T-helper 17 cell (primary cell): ENCODE measurements around the gene CRIM1. TPM values are rescaled to one million over a fixed set of nuclear protein-coding genes. Genes with fewer than 3 reads are reported as not detected.

Source experiments
- ATAC-seq: fragments of 150-1000 bp; cut with Tn5 transposase; 2 replicates; pipeline ENCODE4 v1.10.0; 2021; ENCODE audit warnings: mild to moderate bottlenecking, moderate library complexity
- DNase-seq, 3 donors: peaks; one replicate each; pipeline versions ENCODE4 v3.0.0 to v3.0.0-alpha.2; 2020 to 2021
- H3K9me3 ChIP-seq: one replicate; pipeline ENCODE4 v1.7.0; 2013; ENCODE audit warnings: low read length, mild to moderate bottlenecking; ENCODE audit not compliant: control insufficient read depth, poor library complexity, severe bottlenecking
- H3K27ac Mint-ChIP-seq: one replicate; pipeline ENCODE4 v1.8.0; 2022; ENCODE audit warnings: mild to moderate bottlenecking, moderate library complexity, mixed read lengths
- H3K27me3 Mint-ChIP-seq: one replicate; pipeline ENCODE4 v1.8.0; 2022; ENCODE audit warnings: mixed read lengths
- H3K36me3 Mint-ChIP-seq: one replicate; pipeline ENCODE4 v1.8.0; 2022; ENCODE audit warnings: low read depth, mixed read lengths
- H3K4me1 Mint-ChIP-seq: one replicate; pipeline ENCODE4 v1.8.0; 2022; ENCODE audit warnings: mild to moderate bottlenecking, mixed read lengths
- H3K4me3 Mint-ChIP-seq: one replicate; pipeline ENCODE4 v1.8.0; 2022; ENCODE audit warnings: mild to moderate bottlenecking, moderate library complexity, mixed read lengths
- total RNA-seq, 4 donors: library from RNA in 2 of 4; stranded (reverse) in 2 of 4; gene quantifications; one replicate each; pipeline ENCODE4 v1.2.3 and lab custom pipeline; 2022 to 2026

CRIM1 gene
- total RNA-seq, 2 donors from 2014 or later: 2.2 to 2.3 TPM

GRCh38 chr2:36456227-36457175 is 100.9 kb downstream of the CRIM1 start:
- no peaks in the 10 kb centered on the region for H3K9me3 ChIP-seq
- no peaks in the 10 kb centered on the region for H3K27me3 Mint-ChIP-seq
- no peak for DNase-seq
- no peaks in the 10 kb centered on the region for H3K4me1 Mint-ChIP-seq
- no peak for ATAC-seq
- H3K27ac Mint-ChIP-seq: no peak overlapping the region
- no peaks in the 10 kb centered on the region for H3K36me3 Mint-ChIP-seq
- no peak overlapping the region for H3K4me3 Mint-ChIP-seq

GRCh38 chr2:36458106-36458505 is 102.5 kb downstream of the CRIM1 start:
- Mint-ChIP-seq H3K27ac (no peak overlapping the region), H3K27me3 (no peaks in the 10 kb centered on the region), H3K4me3 (no peak overlapping the region), H3K4me1 (peaks cover 3% of the 10 kb centered on the region), H3K36me3 (no peaks in the 10 kb centered on the region)
- H3K9me3 ChIP-seq: no peaks in the 10 kb centered on the region
- DNase-seq: no peak
- no peak for ATAC-seq

- no peak overlapping the region for H3K4me3 Mint-ChIP-seq
- H3K27ac Mint-ChIP-seq: no peak overlapping the region
- H3K9me3 ChIP-seq: no peaks in the 10 kb centered on the region
- DNase-seq: no peak
- H3K27me3 Mint-ChIP-seq: no peaks in the 10 kb centered on the region
- H3K36me3 Mint-ChIP-seq: no peaks in the 10 kb centered on the region
- peaks cover 7% of the 10 kb centered on the region for H3K4me1 Mint-ChIP-seq
- no peak for ATAC-seq
These were observed 104.2 kb downstream of the CRIM1 start for GRCh38 chr2:36459725-36460137.

GRCh38 chr2:36461039-36461681 is 105.6 kb downstream of the CRIM1 start:
- Mint-ChIP-seq H3K27ac (no peak overlapping the region), H3K27me3 (no peaks in the 10 kb centered on the region), H3K4me3 (no peak overlapping the region), H3K36me3 (no peaks in the 10 kb centered on the region), H3K4me1 (peaks cover 7% of the 10 kb centered on the region)
- DNase-seq (no peak), ATAC-seq (peak; percentile 86)
- H3K9me3 ChIP-seq: no peaks in the 10 kb centered on the region

- H3K27ac Mint-ChIP-seq: no peak overlapping the region
- peaks cover 7% of the 10 kb centered on the region for H3K4me1 Mint-ChIP-seq
- H3K36me3 Mint-ChIP-seq: no peaks in the 10 kb centered on the region
- no peak overlapping the region for H3K4me3 Mint-ChIP-seq
- DNase-seq: no peak
- no peaks in the 10 kb centered on the region for H3K27me3 Mint-ChIP-seq
- H3K9me3 ChIP-seq: no peaks in the 10 kb centered on the region
- ATAC-seq: no peak
These were observed 106.8 kb downstream of the CRIM1 start for GRCh38 chr2:36462311-36462935.

GRCh38 chr2:36463365-36463764 is 107.8 kb downstream of the CRIM1 start:
- DNase-seq (no peak), ATAC-seq (no peak)
- Mint-ChIP-seq H3K36me3 (no peaks in the 10 kb centered on the region), H3K4me1 (peaks cover 7% of the 10 kb centered on the region), H3K4me3 (no peak overlapping the region), H3K27ac (peak overlapping the region; percentile 53), H3K27me3 (no peaks in the 10 kb centered on the region)
- no peaks in the 10 kb centered on the region for H3K9me3 ChIP-seq

GRCh38 chr2:36464006-36464721 is 108.6 kb downstream of the CRIM1 start:
- no peak for DNase-seq
- Mint-ChIP-seq H3K4me3 (no peak overlapping the region), H3K36me3 (no peaks in the 10 kb centered on the region), H3K4me1 (peaks cover 7% of the 10 kb centered on the region), H3K27me3 (no peaks in the 10 kb centered on the region), H3K27ac (peak overlapping the region; percentile 53)
- no peaks in the 10 kb centered on the region for H3K9me3 ChIP-seq
- no peak for ATAC-seq

GRCh38 chr2:36466135-36466534 is 110.6 kb downstream of the CRIM1 start:
- Mint-ChIP-seq H3K4me1 (peaks cover 7% of the 10 kb centered on the region), H3K4me3 (no peak overlapping the region), H3K27ac (no peak overlapping the region), H3K36me3 (no peaks in the 10 kb centered on the region), H3K27me3 (no peaks in the 10 kb centered on the region)
- no peak for DNase-seq
- no peaks in the 10 kb centered on the region for H3K9me3 ChIP-seq
- no peak for ATAC-seq

- H3K9me3 ChIP-seq: no peaks in the 10 kb centered on the region
- ATAC-seq (no peak), DNase-seq (no peak)
- Mint-ChIP-seq H3K4me1 (peaks cover under 1% of the 10 kb centered on the region), H3K4me3 (no peak overlapping the region), H3K27me3 (no peaks in the 10 kb centered on the region), H3K27ac (no peak overlapping the region), H3K36me3 (no peaks in the 10 kb centered on the region)
These were observed 113.0 kb downstream of the CRIM1 start for GRCh38 chr2:36468463-36469105.

- Mint-ChIP-seq H3K4me1 (no peaks in the 10 kb centered on the region), H3K27ac (no peak overlapping the region), H3K27me3 (no peaks in the 10 kb centered on the region), H3K36me3 (no peaks in the 10 kb centered on the region), H3K4me3 (no peak overlapping the region)
- ATAC-seq (no peak), DNase-seq (no peak)
- no peaks in the 10 kb centered on the region for H3K9me3 ChIP-seq
These were observed 113.5 kb downstream of the CRIM1 start for GRCh38 chr2:36469106-36469477.

GRCh38 chr2:36469710-36470109 is 114.1 kb downstream of the CRIM1 start:
- DNase-seq (no peak), ATAC-seq (no peak)
- no peaks in the 10 kb centered on the region for H3K36me3 Mint-ChIP-seq
- H3K4me3 Mint-ChIP-seq: no peak overlapping the region
- H3K27ac Mint-ChIP-seq: no peak overlapping the region
- no peaks in the 10 kb centered on the region for H3K27me3 Mint-ChIP-seq
- no peaks in the 10 kb centered on the region for H3K9me3 ChIP-seq
- no peaks in the 10 kb centered on the region for H3K4me1 Mint-ChIP-seq

GRCh38 chr2:36473230-36473629 is 117.7 kb downstream of the CRIM1 start:
- no peak overlapping the region for H3K27ac Mint-ChIP-seq
- ATAC-seq: no peak
- peaks cover 3% of the 10 kb centered on the region for H3K36me3 Mint-ChIP-seq
- no peaks in the 10 kb centered on the region for H3K27me3 Mint-ChIP-seq
- no peaks in the 10 kb centered on the region for H3K9me3 ChIP-seq
- no peaks in the 10 kb centered on the region for H3K4me1 Mint-ChIP-seq
- no peak overlapping the region for H3K4me3 Mint-ChIP-seq
- DNase-seq: no peak
